Natural killer cell (primary cell): ENCODE data around the gene SPECC1. TPM values are rescaled to one million over a fixed set of nuclear protein-coding genes. Genes with fewer than 3 reads are reported as not detected.

Experiments used
- ATAC-seq, 3 donors: fragments of 150-1000 bp in 2 of 3; fragments of 200-7000 bp in 1 of 3; cut with Tn5 transposase; 1 replicate in 1 of 3; 2 replicates in 2 of 3; pipeline ENCODE4 v1.10.0; 2021; ENCODE audit warnings: mild to moderate bottlenecking in 2 of 3, moderate library complexity in 2 of 3
- DNase-seq, 2 donors: peaks; one replicate each; pipeline versions ENCODE4 v3.0.0 to v3.0.0-alpha.2; 2013 to 2021; ENCODE audit warnings: mixed read lengths in 1 of 2
- H3K27ac ChIP-seq: one replicate; pipeline ENCODE4 v1.5.1; 2013; ENCODE audit warnings: mild to moderate bottlenecking, low read length
- H3K27me3 ChIP-seq: one replicate; pipeline ENCODE4 v1.6.1; 2013; ENCODE audit warnings: low read length; ENCODE audit not compliant: control insufficient read depth, insufficient read depth
- H3K36me3 ChIP-seq: one replicate; pipeline ENCODE4 v1.6.1; 2013; ENCODE audit warnings: low read length; ENCODE audit not compliant: control insufficient read depth, insufficient read depth
- H3K4me1 ChIP-seq: one replicate; pipeline ENCODE4 v1.6.1; 2013; ENCODE audit warnings: low read length; ENCODE audit not compliant: control insufficient read depth, insufficient read depth
- H3K4me3 ChIP-seq: one replicate; pipeline ENCODE4 v1.5.1; 2013; ENCODE audit warnings: low read length
- H3K9me3 ChIP-seq: one replicate; pipeline ENCODE4 v1.6.1; 2013; ENCODE audit warnings: low read length; ENCODE audit not compliant: control insufficient read depth, insufficient read depth
- H3K27ac Mint-ChIP-seq, 2 donors: one replicate each; pipeline ENCODE4 v1.8.0; 2022; ENCODE audit warnings: mild to moderate bottlenecking in 2 of 2, mixed read lengths in 2 of 2, moderate library complexity in 1 of 2
- H3K27me3 Mint-ChIP-seq, 2 donors: one replicate each; pipeline ENCODE4 v1.8.0; 2022; ENCODE audit warnings: low read depth in 2 of 2, mixed read lengths in 2 of 2
- H3K36me3 Mint-ChIP-seq: one replicate; pipeline ENCODE4 v1.8.0; 2022; ENCODE audit warnings: mixed read lengths
- H3K4me1 Mint-ChIP-seq, 2 donors: one replicate each; pipeline ENCODE4 v1.8.0; 2022; ENCODE audit warnings: mixed read lengths in 2 of 2
- H3K4me3 Mint-ChIP-seq: one replicate; pipeline ENCODE4 v1.8.0; 2022; ENCODE audit warnings: mild to moderate bottlenecking, moderate library complexity, mixed read lengths
- H3K9me3 Mint-ChIP-seq, 2 donors: one replicate each; pipeline ENCODE4 v1.8.0; 2022; ENCODE audit warnings: mixed read lengths in 2 of 2
- CTCF ChIP-seq: fragments of 200-600 bp; IDR thresholded peaks from one replicate; pipeline ENCODE4 v1.8.0; 2022; ENCODE audit warnings: antibody characterized with exemption
- WGBS: methylation state at CpG from one replicate; pipeline ENCODE4 v1.1.7; 2013; ENCODE audit warnings: missing lambda C conversion rate; ENCODE audit not compliant: insufficient coverage; 5-methylcytosine and 5-hydroxymethylcytosine counted together
- intact Hi-C: fragments of 100-400 bp; cut with micrococcal nuclease; formaldehyde crosslinking; loops from one replicate; pipeline ENCODE4 v1.14.2; 2022
- total RNA-seq, 4 donors: library from RNA; stranded (reverse); fragments of 120-200 nt in 1 of 4; gene quantifications; one replicate each; pipeline versions ENCODE4 v1.2.3 to v1.2.4, GENCODE V29; 2013 to 2022

SPECC1 gene
- total RNA-seq, 3 donors from 2014 or later (not counting 1 experiment from before 2014, with no cell fraction given) = 29.3 to 45.1 (median 37.2) TPM

GRCh38 chr17:20246692-20247091 lies 237.5 kb downstream of the SPECC1 start:
- Histone ChIP-seq H3K27me3 (no peaks in the 10 kb centered on the region), H3K4me1 (no peaks in the 10 kb centered on the region), H3K9me3 (no peaks in the 10 kb centered on the region), H3K4me3 (no peak overlapping the region), H3K27ac (no peak overlapping the region), H3K36me3 (peaks cover 28% of the 10 kb centered on the region)
- ATAC-seq (no peak), DNase-seq (no peak)
- WGBS = no CpG with 5 or more reads among the region's 1 CpG
- intact Hi-C loops = no loop called here
- peaks cover 26% of the 10 kb centered on the region for H3K36me3 Mint-ChIP-seq
- H3K4me1 Mint-ChIP-seq = peaks cover 0 to 4% of the 10 kb centered on the region in 2 donors
- no peaks in the 10 kb centered on the region for H3K27me3 Mint-ChIP-seq
- TF ChIP-seq CTCF = no peak
- no peak overlapping the region for H3K4me3 Mint-ChIP-seq
- no peak overlapping the region for H3K27ac Mint-ChIP-seq
- H3K9me3 Mint-ChIP-seq = no peaks in the 10 kb centered on the region

- 93% methylated on average over 7 of the region's 7 CpGs for WGBS
- Mint-ChIP-seq H3K4me3 (no peak overlapping the region), H3K27me3 (no peaks in the 10 kb centered on the region), H3K4me1 (peaks cover 0 to 4% of the 10 kb centered on the region in 2 donors), H3K36me3 (peaks cover 25% of the 10 kb centered on the region), H3K9me3 (peaks cover 0 to under 1% of the 10 kb centered on the region in 2 donors), H3K27ac (no peak overlapping the region)
- no peak for TF ChIP-seq CTCF
- intact Hi-C loops = no loop called here
- no peak overlapping the region for H3K27ac ChIP-seq
- peaks cover 23% of the 10 kb centered on the region for H3K36me3 ChIP-seq
- ATAC-seq = no peak
- no peaks in the 10 kb centered on the region for H3K27me3 ChIP-seq
- no peak for DNase-seq
- no peak overlapping the region for H3K4me3 ChIP-seq
- H3K4me1 ChIP-seq = no peaks in the 10 kb centered on the region
- no peaks in the 10 kb centered on the region for H3K9me3 ChIP-seq
Measured at GRCh38 chr17:20253323-20253722, 244.2 kb downstream of the SPECC1 start.

GRCh38 chr17:20254541-20254940 lies 245.4 kb downstream of the SPECC1 start:
- H3K36me3 ChIP-seq = peaks cover 28% of the 10 kb centered on the region
- no peaks in the 10 kb centered on the region for H3K4me1 ChIP-seq
- Mint-ChIP-seq H3K36me3 (peaks cover 27% of the 10 kb centered on the region), H3K4me1 (peaks cover 0 to 3% of the 10 kb centered on the region in 2 donors), H3K9me3 (peaks cover 0 to 3% of the 10 kb centered on the region in 2 donors), H3K27ac (no peak overlapping the region), H3K4me3 (no peak overlapping the region), H3K27me3 (no peaks in the 10 kb centered on the region)
- DNase-seq (no peak), ATAC-seq (no peak)
- no peaks in the 10 kb centered on the region for H3K27me3 ChIP-seq
- H3K4me3 ChIP-seq = no peak overlapping the region
- 90% methylated on average over 2 of the region's 2 CpGs for WGBS
- TF ChIP-seq CTCF = no peak
- no peaks in the 10 kb centered on the region for H3K9me3 ChIP-seq
- intact Hi-C loops = no loop called here
- H3K27ac ChIP-seq = no peak overlapping the region

- ATAC-seq = no peak
- peaks cover 0 to 3% of the 10 kb centered on the region in 2 donors for H3K9me3 Mint-ChIP-seq
- no peak for TF ChIP-seq CTCF
- no peak overlapping the region for H3K4me3 Mint-ChIP-seq
- no peak overlapping the region for H3K27ac ChIP-seq
- DNase-seq = no peak
- no peaks in the 10 kb centered on the region for H3K4me1 ChIP-seq
- no peaks in the 10 kb centered on the region for H3K27me3 Mint-ChIP-seq
- H3K4me1 Mint-ChIP-seq = no peaks in the 10 kb centered on the region
- WGBS = 91% methylated on average over 2 of the region's 2 CpGs
- peaks cover 20% of the 10 kb centered on the region for H3K36me3 ChIP-seq
- no peaks in the 10 kb centered on the region for H3K9me3 ChIP-seq
- H3K4me3 ChIP-seq = no peak overlapping the region
- no peak overlapping the region for H3K27ac Mint-ChIP-seq
- H3K27me3 ChIP-seq = no peaks in the 10 kb centered on the region
- intact Hi-C loops = no loop called here
- peaks cover 21% of the 10 kb centered on the region for H3K36me3 Mint-ChIP-seq
Measured at GRCh38 chr17:20256144-20256543, 247.0 kb downstream of the SPECC1 start.
